ENCODE results near the gene F2RL2.

GRCh38 chr5:76657683-76658311, 34.6 kb upstream of the F2RL2 start:
- TF ChIP-seq POLR2A (IDR thresholded peaks at IDR 0.05) (no peak), CTCF (IDR thresholded peaks at IDR 0.05) (no peak)
